LNCaP clone FGC (cell line): Measurements from ENCODE around the gene LMAN2.

ENCODE experiments used
- DNase-seq: peaks from one replicate; pipeline ENCODE4 v3.0.0-alpha.2; 2011; ENCODE audit warnings: low read depth
- H3K4me3 ChIP-seq: 2 replicates; pipeline ENCODE4 v1.5.1; 2011; ENCODE audit warnings: mild to moderate bottlenecking, low read depth, low read length, control low read depth
- TF ChIP-seq, protein P1 (sequence below): IDR thresholded peaks from 2 replicates; pipeline ENCODE4 v1.5.1; 2012; ENCODE audit warnings: mild to moderate bottlenecking; ENCODE audit not compliant: control insufficient read depth, insufficient read depth; ENCODE audit errors: extremely low read depth

Gene LMAN2

DNA sequence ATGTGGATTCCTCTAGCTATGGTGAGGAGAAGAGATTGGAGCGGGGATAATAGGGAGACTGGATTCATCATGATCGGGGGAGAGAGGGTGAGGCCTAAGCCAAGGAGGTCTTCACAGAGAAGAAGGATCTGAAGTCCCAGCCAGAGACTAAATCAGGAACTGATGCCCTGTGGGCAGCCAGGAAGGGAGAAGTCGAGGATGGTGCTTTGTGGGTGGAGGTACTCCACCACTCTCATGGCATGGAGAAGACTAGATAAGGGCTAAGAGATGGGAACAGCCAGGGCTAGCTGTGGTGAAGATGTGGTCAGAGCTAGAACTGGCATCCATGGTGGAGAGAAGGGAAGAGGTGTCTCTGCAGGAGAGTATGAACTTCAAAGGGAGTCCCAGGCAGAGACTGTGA lies 3.2 kb upstream of the LMAN2 start:
- DNase-seq = no peak
- TF ChIP-seq, protein P1, sequence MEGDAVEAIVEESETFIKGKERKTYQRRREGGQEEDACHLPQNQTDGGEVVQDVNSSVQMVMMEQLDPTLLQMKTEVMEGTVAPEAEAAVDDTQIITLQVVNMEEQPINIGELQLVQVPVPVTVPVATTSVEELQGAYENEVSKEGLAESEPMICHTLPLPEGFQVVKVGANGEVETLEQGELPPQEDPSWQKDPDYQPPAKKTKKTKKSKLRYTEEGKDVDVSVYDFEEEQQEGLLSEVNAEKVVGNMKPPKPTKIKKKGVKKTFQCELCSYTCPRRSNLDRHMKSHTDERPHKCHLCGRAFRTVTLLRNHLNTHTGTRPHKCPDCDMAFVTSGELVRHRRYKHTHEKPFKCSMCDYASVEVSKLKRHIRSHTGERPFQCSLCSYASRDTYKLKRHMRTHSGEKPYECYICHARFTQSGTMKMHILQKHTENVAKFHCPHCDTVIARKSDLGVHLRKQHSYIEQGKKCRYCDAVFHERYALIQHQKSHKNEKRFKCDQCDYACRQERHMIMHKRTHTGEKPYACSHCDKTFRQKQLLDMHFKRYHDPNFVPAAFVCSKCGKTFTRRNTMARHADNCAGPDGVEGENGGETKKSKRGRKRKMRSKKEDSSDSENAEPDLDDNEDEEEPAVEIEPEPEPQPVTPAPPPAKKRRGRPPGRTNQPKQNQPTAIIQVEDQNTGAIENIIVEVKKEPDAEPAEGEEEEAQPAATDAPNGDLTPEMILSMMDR = no peak
- no peak overlapping the region for H3K4me3 ChIP-seq

DNA sequence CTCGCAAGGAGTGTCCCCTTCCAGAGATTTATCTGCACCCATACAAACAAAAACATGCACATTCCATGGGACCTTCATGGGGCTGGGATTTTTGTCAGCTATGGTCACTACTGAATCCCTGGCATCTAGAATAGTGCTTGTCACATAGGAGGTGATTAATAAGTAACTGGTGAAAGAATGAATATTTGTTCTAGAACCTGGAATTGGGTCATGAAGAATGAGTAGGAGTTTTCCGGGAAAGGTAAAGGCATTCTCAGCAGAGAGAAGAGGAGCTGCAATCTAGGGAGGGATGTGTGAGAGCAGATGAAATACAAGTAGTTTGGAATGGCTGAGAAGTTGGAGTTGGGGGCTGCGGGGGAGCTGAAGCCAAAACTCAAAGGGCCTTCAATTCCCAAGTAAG lies 2.8 kb upstream of the LMAN2 start:
- no peak overlapping the region for H3K4me3 ChIP-seq
- DNase-seq = no peak
- TF ChIP-seq, protein P1 = no peak

DNA sequence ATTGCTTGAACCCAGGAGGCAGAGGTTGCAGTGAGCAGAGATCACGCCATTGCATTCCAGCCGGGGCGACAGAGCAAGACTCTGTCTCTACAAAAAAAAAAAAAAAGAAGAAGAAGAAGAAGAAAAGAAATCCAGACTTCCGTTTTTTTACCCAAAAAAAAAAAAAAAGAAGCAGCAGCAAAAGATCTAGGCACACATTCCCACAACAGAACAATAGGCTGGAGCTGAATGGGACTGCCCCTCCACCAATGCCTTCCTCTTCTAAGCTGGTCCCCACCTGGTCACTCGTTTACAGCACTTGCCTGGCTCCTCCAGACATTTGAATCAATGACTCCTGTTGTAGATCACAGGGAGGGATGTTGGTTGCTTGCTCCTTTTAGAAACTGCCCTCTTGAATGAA lies 1.6 kb upstream of the LMAN2 start:
- no peak overlapping the region for H3K4me3 ChIP-seq
- no peak for DNase-seq
- TF ChIP-seq, protein P1 = no peak

DNA sequence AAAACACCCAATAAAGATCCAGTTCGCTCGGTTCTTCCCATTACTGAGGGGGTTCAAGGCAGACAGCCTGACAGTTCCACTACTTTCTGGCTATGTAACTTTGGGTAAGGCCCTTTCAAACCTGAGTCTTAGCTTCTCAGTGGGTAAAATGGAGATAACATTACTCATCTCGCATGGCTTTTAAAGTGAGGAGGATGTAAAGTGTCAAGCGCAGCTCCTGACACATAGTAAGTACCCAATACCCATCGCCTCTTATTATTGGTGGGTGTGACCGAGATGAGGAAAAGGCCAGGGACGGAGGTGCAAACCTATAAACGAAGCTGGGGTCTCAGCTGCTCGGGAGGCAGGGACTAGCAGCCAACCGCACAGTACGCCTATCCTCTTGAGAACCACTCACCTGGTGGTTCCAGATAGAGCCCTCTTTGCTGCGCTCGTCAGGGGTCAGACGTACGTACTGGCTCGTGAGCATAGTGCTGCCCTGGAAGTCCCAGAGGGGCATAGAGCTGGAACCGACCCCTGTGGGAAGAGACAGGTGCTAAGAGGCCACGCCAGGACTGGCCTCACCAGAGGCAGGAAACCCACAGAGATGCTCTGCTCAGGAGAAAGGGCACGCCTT lies 584 bp downstream of the LMAN2 start:
- TF ChIP-seq, protein P1 = no peak
- DNase-seq = no peak
- H3K4me3 ChIP-seq = peak overlapping the region; percentile 95

DNA sequence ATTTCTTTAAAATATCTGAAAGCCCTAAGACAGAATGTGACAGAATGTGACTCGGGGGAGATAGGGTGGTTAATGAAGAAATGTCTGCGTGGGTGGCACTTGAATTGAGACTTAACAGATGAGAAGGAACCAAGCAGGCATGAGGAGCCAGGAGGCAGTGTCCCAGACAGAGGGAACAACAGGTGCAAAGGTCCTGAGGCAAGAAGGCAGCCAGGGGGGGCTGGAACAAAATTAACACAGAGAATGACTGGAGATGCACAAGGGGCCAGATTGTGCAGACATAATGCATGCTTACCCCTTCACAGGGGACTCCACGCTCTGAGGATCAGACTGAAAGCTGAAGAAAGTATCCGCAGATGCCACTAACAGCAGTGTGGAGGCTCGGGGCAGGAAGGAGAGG lies 1.7 kb downstream of the LMAN2 start:
- DNase-seq = no peak
- TF ChIP-seq, protein P1 = no peak
- H3K4me3 ChIP-seq = peak overlapping the region; percentile 95; the same call in 1 of the 2 replicates

DNA sequence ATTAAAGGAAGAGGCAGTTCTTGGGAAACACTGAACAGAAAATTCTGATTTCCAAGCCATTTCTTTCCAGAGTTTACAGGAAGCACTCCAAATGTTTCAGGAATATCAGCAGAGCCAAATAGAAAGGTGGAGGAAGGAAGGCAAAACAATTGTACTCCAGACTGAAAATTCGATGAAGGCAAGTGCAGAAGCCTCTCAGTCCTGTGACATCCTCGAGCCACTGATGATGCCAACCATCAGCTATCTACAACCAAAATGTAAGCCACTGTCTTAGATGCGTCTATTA lies 2.2 kb downstream of the LMAN2 start:
- TF ChIP-seq, protein P1 = no peak
- no peak overlapping the region for H3K4me3 ChIP-seq
- DNase-seq = no peak

DNA sequence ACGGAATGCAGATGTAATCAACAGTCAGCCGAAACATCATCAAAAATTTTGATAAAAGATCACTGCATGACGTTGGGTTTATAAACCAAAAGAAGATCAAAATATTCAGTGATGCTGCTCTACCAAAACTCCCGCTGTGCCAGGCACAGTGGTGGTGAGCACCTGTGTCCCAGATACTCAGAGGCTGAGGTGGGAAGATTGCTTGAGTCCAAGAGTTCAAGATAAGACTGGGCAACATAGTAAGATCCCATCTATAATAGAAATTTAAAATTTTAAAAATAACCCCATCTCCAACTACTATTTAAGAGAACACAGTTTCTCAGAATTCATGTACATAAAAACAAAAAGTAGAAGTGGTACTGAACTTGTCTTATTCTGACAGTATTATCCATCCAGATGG lies 3.8 kb downstream of the LMAN2 start:
- H3K4me3 ChIP-seq = no peak overlapping the region
- TF ChIP-seq, protein P1 = no peak
- DNase-seq = no peak
